Stimulated activated CD8-positive, alpha-beta memory T cell treated with anti-CD3 and anti-CD28 coated beads, Interleukin-4, amount 100 ng/mL, for 48 hours (primary cell): ENCODE measurements around the gene SYNC.
"Not testable (repeated sequence)": the region's sequence is repeated elsewhere in the genome, so short reads cannot be mapped to it uniquely, and the experiment has no call there.

ENCODE experiments used
- DNase-seq: peaks from one replicate; pipeline ENCODE4 v3.0.0-alpha.2; 2020

The SYNC gene

DNA sequence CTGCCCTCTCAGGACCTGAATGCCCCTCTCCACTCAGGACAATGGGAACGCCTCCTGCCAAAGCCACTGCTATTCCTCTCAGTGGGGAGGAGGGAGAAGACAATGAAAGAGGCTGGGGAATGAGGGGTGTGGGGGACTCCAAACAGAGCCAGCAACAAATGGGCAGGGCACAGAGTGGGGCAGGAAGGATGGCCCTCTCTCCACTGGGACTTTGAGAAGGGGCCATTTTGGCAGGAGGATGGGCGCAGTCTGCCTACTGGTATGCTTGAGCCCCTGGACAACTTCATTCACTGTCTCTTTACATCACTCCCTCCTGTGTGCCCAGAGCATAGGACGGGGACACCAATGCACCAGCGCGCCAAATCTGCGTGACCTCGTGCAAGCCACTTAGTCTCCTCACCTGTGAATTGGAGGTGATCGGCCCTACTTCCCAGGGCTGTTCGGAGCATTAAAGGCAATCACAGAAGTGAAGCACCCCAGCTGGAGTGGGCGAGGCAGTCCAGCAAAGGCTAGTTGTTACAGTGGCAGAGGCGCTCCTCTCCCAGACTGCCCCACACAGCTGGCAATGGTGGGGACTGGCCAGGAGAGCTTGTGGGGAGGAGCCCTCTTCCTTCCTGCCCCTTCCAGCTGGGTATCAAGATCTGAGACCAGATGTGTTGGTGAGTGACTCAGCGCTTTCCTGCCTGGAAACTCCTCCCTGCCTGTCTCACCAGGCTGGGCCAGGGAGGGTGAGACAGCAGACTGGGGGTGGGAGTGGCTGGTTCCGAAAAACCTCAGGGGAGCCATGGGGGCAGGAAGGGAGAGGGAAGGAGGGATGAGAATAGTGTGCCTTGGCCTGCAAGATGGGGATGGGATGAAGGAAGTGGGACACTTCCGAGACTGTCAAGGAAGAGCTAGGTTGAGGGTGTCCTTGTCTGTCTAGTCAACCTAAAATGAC lies 22.4 kb upstream of the SYNC start:
- DNase-seq, result peak; percentile 32

DNA sequence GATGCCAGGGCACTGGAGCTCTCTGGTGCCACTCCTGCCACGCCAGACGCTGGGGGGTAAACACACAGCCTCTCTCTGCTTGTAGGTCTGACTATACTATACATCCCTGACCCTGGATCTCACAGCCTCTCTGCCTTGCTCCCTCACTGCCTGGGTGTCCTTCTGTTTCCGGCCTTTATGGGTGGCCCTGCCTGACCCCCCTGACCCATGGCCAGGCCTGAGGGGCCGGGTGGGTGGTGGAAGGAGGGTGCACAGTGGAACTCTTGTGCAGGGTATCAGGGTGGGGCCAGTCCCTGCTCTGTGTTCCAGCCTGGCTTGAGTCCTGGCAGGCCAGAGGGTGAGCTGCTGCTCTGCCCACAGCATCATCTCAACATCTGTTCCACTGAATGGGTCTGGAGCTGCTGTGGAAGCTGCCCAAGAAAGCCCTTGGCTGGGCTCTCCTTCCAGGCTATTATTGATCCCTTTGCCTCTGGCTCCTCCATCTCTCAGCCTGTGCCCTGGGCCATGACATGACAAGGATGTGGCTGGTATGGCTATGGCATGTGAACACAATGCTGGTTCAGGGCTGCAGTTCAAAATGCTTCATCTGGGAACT lies 17.2 kb upstream of the SYNC start:
- no peak for DNase-seq

DNA sequence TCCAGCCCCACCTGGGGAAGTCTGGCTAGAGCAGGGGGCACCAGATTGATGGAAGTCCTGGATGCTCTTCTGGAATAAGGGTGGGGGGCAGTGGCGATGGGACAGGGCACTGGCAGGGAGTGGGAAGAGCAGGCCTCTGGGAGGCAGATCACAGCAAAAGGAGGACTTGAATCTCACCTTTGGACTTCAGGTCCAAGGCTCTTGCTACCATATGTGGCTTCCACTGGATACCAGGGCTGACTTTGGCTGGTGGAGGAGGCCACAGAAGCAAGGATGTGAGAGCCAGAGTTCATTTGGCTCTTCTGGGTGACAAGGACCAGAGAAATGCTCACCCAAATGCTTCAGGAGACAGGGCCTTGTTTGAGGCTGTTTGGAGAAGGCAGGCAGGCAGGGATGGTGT lies 16.0 kb upstream of the SYNC start:
- no peak for DNase-seq

DNA sequence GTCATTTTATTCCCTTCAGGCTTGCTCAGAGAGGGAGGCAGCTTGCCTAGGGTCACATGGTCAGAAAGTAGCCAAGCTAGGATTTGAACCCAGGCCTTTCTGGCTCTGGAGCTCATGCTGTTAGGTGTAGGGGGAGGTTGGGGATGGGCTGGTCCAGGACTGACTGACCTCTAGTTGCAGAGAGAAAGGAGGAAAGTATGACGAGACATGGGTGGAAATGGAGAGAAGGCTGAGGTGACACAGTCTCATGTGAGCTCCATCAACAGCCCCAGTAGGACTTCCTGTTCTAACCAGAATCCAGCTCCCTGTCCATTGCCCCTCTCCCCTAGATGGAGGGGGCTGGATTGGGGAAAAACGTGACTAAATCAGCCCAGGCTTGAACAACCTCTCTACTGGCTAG lies 15.5 kb upstream of the SYNC start:
- DNase-seq, result no peak

DNA sequence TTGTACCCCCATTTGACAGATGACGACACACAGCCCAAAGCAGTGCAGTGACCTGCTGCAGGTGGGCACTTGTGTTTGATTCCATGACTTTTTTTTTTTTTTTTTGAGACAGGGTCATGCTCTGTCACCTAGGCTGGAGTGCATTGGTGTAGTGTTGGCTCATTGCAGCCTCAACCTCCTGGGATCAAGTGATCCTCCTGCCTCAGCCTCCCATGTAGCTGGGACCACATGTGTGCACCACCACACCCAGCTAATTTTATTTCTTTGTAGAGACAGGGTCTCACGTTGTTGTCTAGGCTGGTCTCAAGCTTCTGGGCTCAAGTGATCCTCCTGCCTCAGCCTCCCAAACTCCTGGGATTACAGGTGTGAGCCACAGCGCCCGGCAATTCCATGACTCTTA lies 14.9 kb upstream of the SYNC start:
- DNase-seq, result no peak

DNA sequence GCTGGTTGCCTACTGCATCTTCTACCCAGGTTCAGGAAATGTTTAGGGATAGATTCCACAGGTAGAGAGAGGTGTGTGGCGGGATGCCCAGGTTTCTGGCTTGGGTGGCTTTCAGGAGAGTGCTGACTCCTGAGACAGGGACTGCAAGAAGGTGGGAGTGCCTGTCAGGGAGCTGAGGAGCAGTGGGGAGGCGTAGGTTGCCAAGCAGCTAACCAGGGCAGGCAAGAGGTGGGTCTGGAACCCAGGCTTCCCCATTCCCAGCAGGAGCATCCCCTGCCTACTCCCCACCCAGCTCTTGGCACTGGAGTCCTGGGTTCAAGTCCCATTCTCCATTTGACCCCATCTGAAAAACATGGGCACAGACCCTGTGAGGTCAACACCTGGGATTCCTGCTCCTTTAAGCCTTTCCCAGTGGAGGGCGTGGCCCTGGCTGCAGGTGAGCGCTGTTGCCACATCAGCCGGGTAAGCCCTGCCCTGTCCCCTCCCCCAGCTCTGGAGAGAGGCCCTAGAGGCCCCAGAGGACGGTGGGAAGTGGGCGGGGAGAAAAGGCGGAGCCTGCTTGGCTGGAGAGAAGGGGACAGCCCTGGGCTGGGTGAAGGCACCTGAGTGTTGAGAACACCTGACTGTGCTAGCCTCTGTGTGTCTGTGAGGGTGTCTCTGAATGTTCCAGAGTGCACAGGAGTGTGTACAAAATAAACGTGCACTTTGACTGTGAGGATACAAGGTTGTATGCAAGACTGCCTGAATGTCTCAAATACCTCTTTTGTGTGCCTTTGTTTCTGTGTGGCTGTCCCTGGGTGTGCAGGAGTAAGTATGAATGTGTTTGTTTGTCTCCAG lies 14.0 kb upstream of the SYNC start:
- peak; percentile 81 for DNase-seq

DNA sequence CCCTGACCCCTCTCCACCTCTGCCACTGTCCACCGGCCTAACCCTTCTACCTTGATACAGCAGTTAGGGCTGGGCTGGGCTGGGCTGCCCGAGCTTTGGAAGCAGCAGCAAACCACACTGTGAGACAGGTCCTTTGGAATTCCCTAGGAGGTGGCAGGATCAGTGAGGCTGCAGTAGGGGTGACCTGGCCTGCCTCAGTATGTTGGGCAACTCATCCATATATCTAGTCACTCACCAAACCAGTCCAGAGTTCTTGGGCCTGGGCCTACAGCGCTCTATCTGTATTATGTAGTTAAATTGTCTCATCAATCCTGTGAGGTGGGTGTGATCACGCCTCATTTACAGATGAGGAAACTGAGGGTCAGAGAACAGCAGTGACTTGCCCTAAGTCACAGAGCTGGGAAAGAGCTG lies 13.3 kb upstream of the SYNC start:
- no peak for DNase-seq

DNA sequence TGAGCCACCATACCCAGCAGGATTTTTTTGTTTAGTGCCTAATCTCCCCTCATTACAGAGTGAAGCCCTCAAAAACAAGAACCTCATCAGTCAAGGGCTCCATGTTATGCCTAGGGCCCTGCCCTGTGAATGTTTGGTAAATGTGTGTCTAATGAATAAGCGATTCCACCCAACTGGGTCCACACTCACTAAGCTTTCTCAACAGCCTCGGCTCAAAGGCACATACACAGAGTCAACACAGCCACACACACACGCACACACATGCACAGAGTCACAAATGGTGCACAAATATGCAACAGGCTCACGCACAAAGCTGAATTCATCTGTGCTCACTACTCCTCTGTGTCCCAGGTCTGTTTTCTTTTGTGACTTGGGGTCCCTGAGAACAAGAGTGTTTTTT lies 11.7 kb upstream of the SYNC start:
- no peak for DNase-seq

DNA sequence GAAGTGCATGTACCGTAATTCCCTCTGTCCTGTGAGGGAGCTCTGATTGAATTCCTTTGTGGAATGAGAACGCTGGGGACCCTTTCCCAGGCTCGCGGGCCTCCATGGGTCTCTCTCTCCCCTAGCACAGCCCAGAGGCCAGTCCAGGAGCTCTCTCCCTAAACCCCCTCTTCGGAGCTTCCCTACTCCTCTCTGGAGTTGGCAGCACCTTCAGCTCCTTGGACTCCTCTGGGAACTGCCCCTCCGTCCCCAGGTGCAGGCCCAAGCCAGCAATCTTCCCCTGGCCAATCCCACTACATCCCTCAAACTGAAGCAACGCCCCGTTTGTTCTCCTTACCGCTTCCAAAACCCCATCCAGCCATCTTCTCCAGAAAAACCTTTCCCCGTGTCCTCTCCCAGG lies 10.5 kb upstream of the SYNC start:
- DNase-seq, result no peak

DNA sequence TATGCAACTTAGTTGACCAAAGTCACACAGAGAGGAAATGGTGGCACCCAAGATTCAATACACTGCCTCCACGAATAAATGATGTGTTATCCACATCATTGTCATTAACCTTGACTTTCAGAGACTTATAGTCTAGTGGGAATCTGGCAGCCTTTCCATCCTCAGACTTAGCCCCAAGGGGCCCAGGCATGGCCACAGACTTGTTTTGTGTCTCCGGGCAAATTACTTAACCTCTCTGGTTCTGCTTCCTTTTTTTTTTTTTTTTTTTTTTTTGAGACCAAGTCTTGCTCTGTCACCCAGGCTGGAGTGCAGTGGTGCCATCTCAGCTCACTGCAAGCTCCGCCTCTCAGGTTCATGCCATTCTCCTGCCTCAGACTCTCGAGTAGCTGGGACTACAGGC lies 8.7 kb upstream of the SYNC start:
- DNase-seq, result not testable (repeated sequence)

DNA sequence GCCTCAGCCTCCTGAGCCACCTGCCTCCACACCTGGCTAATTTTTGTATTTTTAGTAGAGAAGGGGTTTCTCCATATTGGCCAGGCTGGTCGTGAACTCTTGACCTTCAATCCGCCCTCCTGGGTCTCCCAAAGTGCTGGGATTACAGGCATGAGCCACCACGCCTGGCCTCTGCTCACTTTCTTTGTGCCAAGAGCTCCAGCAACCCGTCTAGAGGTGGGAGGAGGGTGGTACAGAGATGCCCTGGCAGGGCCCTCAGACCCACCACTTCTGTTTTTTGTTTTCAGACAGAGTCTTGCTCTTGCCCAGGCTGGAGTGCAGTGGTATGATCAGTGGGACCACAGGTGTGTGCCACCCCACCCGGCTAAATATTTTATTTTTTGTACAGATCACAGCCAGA lies 6.9 kb upstream of the SYNC start:
- DNase-seq, result no peak

DNA sequence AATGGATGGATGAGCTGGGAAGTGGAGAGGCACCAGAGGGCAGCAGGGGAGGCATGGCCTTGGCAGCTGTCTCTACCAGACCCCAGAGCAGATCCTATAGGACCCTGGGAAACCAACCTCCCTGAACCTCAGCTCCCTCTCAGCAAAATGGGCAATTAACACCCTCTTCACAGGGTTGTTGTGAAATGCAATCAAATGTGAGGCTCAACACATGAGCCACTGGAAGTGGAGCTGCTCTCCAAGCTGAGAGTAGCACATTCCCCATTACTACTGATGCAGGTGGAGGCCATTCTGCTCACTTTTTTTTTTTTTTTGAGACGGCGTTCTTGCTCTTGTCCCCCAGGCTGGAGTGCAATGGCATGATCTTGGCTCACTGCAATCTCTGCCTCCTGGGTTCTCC lies 6.5 kb upstream of the SYNC start:
- no peak for DNase-seq

DNA sequence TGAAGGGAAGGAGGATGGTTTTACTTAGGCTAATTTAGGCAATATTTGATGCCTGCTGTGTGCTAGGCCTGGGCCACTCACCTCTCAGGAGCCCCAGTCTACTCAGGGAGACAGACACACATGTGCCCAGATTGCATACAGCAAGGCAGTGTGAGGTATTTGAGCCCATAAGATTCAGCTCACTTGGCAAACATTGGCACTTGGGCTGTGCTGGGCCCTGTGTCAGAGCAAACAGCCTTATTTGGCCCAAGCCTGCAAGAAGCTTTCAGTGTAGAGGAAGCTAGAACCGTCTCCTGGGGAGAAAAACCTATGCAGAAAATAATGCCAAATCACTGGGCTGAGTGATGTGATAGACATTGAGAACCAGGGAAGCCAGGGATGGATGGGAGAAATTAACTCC lies 3.9 kb upstream of the SYNC start:
- DNase-seq, result no peak

DNA sequence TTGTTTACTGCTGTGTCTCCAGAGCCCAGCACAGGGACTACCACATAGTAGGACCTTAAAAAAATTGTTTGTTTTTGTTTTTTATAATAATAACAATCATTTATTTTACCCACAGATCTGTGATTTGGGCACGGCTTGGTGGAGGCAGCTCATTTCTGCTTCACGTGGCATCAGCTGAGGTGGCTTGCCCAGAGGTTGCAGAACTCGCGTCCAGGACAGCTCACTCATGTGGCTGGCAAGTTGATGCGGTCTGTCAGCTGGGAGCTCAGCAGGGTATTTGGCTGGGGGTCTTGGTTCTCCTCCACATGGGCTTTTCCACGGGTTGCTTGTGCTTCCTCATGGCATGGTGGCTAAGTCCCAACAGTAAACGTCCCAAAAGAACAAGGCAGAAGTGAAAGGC lies 2.9 kb upstream of the SYNC start:
- no peak for DNase-seq

DNA sequence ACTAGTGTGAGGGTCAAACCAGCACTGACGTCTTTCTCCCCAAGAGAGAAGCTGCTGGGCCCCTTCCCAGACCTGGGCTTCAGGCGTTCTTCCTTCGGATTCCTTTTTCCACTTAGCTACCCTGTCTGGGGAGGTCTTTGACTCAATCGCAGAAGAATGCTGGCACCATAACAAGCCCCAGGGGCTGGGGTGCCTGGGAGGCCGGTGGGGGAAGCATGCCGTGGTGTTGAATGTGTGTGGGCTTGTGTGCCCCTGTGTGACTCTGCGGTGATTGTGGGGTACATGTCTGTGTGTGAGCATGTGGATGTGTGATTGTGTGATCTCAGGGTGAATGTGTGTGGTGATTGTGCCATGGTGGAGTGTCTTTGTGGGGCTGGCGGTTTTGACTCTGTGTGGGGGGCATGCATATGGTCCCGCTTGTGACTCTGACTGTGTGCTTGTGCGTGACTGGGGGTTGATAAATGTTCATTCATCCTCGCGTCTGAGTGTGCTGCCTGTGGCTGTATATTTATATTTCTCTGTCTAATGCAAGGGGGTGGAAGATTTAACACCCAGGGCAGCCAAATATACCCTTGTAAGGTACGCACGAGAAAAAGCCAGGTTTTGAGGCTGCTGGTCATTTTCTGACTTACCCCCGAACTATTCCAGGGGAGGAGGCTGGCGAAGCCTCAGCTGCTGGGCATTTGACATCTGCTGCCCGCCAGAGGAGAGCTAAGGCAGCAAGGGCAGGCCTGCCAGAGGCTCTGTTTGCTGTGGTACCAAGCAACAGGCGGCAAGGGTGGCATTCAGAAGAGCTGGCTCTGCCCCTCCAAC lies 1.1 kb upstream of the SYNC start:
- no peak for DNase-seq

DNA sequence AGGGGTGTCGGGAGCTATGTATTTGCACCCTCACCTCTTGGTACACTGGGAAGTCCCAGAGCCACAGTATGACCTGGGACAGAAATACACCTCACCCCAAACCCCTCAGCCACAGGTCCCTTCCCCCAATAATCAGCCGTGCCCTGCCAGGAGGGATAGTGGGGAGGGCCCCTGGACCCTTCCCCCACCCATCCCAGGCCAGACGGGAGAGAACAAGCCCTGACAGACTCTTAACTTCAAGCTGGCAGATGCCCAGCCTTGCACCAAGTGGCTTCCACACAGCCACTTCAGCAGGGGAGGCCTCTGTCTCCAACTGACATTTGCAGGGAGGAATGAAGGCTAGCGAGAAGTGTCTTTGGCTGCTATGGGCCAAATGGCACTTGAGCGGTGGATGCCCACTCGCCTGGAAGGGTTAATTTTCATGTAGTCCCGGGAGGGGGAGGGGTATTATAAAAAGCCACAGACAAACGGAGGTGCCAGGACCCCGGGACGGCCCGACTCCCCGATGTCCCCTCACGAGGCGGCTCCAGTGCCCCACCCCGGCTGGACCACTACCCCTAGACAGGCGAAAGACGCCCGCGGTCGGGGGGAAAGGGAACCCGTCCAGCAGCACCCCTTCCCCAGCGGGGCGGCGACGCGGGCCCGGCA lies 495 bp downstream of the SYNC start:
- no peak for DNase-seq

DNA sequence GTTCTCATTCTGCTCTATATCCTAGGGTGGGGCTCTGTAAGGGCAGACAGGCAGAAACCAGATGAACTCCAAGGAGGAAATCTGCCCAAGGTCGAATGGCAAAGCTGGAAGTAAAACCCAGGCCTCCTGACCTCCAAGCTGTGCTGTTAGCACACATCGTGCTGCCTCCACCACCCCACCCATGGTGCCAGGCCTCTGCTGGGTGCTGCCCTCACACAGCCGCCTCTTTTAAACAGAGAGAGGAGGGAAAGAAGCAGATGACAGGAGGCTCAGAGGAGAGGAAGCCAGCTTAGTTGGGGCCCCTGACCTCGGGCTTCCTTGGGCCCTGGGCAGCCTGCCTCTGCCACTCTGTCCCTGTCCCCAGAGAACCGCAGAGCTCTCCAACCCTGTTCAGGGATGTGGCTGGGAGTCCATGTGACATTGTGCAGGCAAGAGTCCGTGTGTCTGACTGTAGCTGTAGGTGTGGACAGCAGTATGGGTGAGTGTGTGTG lies 1.1 kb downstream of the SYNC start:
- no peak for DNase-seq

DNA sequence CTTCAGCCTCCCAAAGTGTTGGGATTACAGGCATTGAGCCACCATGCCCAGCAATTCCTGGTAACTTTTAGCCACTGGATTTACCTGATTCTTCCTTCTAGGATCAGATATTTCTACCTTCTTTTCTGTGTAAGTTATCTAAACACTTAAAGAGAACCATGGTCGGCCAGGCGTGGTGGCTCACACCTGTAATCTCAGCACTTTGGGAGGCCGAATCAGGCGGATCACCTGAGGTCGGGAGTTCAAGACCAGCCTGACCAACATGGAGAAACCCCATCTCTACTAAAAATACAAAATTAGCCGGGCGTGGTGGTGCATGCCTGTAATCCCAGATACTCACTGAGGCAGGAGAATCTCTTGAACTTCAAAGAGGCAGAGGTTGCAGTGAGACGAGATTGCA lies 5.6 kb downstream of the SYNC start:
- not testable (repeated sequence) for DNase-seq

DNA sequence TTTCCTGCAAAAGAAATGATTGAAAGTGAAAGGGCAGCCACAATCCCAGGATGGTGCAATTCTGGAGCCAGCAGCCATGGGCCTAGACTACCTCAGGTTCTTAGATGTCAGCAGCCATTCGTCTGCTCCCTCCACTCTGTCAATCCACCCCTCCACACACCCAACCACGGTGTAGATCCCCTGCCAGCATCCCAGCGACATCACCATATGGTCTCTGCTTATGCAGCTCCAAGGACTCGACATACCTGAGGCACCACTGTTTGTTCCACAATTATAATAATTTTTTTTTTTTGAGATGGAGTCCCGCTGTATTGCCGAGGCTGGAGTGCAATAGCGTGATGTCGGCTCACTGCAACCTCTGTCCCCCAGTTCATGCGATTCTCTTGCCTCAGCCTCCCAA lies 6.5 kb downstream of the SYNC start:
- DNase-seq, result no peak

DNA sequence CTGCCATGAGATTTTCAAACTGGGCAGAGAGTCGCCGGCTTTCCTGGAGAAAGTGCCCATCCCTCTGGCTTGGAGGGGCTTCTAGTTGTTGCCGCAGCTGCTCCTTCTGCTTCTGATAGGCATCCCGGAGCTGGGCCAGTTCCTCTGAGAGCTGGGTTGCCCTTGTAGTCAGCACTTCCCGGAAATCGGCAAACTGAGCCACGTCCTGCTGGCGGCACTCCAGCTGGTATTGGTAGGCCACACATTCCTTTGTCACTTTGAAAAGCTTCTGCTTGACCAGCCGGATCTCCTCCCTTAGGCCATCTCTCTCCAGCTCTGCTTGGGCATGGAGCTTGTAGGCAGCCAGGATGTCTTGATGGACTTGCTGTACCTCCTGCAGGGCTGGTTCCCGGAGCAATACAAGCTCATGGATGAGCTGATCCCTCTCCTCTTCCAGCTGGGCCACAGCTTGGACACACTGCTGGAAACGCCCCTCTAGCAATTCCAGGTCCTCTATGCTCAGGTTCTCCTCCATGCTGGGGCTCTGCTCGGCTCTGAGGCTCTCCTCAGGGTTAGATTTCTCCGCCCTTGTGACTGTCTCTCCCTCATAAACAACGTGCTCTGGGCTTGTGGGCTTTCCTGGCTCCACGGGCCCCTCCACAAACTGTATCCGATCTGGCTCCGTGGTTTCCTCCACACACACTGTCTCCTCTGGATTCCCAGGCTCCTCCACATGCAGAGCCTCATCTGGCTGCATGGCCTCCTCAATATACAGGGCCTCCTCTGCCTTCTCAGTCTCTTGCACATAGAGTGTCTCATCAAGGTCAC lies 7.3 kb downstream of the SYNC start:
- DNase-seq, result no peak

DNA sequence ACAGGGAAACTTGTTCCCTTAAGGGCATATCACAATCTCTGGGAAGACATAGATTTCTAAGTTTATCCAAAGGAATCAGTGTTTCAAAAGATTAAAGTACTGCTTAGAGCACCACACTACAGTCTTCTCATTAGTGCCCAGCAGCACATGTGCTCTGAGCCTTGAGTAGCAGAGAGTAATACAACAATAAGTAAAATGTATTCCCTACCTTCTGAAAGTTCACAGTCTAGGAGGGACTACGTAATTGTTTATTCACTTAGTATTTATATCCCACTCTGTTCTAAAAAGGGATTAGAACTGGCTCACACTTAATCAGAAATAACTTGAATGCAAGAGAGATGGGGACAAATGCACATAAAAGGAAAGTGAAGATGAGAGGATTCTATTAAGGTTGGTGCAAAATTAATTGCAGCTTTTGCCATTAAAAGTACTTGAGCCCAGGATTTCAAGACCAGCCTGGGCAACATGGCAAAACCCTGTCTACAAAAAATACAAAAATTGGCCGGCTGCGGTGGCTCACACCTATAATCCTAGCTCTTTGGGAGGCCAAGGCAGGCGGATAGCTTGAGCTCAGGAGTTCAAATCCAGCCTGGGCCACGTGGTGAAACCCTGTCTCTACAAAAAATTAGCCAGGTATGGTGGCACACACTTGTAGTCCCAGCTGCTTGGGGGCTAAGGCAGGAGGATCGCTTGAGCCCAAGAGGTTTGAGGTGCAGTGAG lies 9.0 kb downstream of the SYNC start:
- DNase-seq, result no peak
